PC-3 (cell line): ENCODE results near the gene CREG2.

Experiments
- EZH2 ChIP-seq: fragments of 300-600 bp; sonication (generic); IDR thresholded peaks from one replicate; pipeline ENCODE4 v1.6.1; 2017; ENCODE audit warnings: antibody characterized with exemption, mild to moderate bottlenecking, low read length; ENCODE audit not compliant: unreplicated experiment
- TF ChIP-seq, protein P1 (sequence below): fragments of 300-600 bp; sonication (generic); conservative IDR thresholded peaks from 2 replicates; pipeline ENCODE4 v1.5.1; 2017; ENCODE audit warnings: antibody characterized with exemption, low read depth, mild to moderate bottlenecking, low read length

DNA sequence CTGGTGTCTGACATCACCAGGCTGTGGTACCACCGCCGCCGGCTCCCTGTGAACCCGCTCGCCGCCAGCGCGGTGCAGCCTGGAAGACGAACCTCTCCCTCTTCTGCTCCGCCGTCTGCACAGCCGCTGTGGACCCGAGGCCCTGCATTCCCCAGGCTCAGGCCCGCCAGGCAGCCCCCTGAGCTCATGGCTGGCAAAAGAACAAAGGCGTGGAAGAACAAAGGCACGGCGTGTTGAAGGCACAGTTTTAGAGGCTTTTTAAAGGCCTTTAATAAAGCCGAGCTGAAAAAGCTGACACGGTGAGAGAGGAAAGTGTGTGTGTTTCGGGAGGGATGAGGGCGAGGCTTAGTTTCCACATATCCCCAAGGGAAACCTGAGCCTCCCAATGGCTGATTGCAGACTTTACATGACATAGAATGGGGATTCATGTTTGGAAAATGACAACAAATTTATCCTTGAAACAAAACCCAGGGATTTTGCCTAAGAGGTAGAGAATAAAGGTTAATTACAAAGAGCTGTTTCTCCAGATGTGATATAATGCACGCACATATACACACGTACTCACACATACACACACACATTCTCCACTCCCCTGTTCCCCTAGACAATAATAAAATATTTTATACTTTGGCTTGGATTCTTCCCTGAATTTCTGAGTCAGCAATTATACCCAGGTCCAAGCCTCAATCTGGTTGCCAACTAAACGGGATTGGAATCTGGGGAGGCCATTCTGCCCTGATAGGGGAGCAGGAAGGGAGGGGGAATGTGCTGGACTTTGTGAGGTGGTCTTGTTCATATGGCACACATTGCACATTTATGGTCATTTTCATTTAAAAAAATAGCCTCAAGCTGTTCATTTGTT is 47.9 kb upstream of the CREG2 start:
- TF ChIP-seq, protein P1, sequence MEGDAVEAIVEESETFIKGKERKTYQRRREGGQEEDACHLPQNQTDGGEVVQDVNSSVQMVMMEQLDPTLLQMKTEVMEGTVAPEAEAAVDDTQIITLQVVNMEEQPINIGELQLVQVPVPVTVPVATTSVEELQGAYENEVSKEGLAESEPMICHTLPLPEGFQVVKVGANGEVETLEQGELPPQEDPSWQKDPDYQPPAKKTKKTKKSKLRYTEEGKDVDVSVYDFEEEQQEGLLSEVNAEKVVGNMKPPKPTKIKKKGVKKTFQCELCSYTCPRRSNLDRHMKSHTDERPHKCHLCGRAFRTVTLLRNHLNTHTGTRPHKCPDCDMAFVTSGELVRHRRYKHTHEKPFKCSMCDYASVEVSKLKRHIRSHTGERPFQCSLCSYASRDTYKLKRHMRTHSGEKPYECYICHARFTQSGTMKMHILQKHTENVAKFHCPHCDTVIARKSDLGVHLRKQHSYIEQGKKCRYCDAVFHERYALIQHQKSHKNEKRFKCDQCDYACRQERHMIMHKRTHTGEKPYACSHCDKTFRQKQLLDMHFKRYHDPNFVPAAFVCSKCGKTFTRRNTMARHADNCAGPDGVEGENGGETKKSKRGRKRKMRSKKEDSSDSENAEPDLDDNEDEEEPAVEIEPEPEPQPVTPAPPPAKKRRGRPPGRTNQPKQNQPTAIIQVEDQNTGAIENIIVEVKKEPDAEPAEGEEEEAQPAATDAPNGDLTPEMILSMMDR, result no peak
- no peak for TF ChIP-seq EZH2
